ENCODE measurements around the gene GADD45B.
"Not testable (repeated sequence)": the region's sequence is repeated elsewhere in the genome, so short reads cannot be mapped to it uniquely, and the experiment has no call there.

Gene GADD45B

GRCh38 chr19:2469915-2470200 is 6.1 kb upstream of the GADD45B start:
- DNase-seq, result not testable (repeated sequence)

DNA sequence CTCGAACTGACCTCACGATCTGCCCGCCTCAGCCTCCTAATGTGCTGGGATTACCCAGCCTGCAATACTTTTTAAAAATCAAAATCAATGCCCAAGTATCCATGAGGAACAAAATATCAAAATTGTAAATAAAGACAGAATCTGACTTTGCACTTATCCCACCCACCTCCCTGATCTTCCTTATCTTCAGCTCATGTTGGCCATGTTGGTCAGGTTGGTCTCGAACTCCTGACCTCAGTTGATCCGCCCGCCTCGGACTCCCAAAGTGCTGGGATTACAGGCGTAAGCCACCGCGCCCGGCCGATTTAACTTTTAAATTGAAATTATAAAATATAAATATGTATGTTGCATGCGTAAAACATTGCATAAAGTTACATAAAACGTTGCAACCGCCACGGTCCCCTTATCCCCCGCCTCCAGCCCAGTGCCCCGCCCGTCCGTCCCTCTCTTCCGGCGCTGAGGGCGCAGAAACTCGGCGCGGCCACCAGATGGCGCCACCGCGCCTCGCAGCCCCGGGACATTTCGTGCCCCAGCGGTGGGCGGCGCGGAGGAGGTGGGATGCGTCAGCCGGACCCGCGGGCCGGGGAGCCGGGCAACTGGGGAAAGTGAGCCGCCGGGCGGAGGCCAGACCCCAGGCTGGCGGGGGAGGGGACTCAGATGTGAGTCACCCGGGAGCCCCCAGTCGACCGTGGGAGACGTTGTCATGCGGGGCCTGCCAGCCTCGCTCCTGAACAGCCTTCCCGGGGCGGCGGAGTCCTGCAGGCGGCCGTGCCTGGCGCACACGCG is 1.5 kb upstream of the GADD45B start:
- peak; percentile 74 to 84 for DNase-seq

DNA sequence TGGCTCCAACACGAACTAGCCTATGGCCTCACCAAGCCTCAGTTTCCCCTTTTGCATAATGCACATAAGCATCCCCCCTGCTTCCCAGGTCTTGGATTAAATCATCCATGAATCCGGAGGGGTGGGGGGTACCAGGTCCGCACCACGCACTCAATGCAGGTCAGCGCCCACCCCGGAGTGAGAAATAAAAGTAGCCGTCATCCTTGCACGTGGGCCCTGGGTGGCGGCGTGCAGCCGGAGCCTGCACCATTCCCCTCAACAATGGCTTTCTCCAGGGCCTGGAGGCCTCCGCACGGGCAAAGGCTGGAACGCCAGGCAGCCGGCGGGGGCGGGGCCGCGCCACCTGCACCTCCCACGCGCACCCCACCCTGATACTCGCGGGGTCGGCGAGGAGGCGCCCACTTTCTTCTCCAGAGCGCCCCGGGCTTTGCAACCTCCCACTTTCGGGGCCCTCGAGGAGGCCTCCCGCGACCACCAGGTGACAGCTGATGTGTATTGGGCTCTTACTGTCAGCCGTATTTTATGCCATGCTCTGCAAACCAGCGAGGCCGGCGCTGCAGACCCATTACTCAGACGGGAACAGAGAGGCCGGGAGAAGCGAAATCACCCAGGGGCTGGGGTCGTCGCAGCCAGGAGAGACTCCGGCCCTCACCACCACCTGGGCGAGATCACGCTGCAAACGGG is 767 bp upstream of the GADD45B start:
- DNase-seq, result peak in 1 of 2 donors; percentile 74

- peak; percentile 51 to 89 for DNase-seq
Observed at GRCh38 chr19:2476451-2477140, 669 bp downstream of the GADD45B start.

DNA sequence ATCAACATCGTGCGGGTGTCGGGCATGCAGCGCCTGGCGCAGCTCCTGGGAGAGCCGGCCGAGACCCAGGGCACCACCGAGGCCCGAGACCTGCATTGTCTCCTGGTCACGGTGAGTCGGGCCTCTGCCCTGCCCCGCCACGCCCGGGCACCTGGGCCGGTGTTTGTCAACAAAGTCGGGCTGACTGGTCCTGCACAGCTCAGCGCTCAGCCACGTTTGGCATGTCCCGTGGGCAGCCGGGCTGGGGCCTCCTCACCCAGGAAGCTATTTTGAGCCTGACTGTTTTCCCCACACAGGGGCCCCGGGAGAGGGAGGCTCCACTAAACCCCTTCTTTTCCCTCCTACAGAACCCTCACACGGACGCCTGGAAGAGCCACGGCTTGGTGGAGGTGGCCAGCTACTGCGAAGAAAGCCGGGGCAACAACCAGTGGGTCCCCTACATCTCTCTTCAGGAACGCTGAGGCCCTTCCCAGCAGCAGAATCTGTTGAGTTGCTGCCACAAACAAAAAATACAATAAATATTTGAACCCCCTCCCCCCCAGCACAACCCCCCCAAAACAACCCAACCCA is 1.3 kb downstream of the GADD45B start:
- DNase-seq, result peak in 1 of 2 donors; percentile 53

- DNase-seq, result no peak
Observed at GRCh38 chr19:2477732-2478191, 1.8 kb downstream of the GADD45B start.

- DNase-seq, result peak; percentile 63 to 65
Observed at GRCh38 chr19:2478278-2478755, 2.4 kb downstream of the GADD45B start.

DNA sequence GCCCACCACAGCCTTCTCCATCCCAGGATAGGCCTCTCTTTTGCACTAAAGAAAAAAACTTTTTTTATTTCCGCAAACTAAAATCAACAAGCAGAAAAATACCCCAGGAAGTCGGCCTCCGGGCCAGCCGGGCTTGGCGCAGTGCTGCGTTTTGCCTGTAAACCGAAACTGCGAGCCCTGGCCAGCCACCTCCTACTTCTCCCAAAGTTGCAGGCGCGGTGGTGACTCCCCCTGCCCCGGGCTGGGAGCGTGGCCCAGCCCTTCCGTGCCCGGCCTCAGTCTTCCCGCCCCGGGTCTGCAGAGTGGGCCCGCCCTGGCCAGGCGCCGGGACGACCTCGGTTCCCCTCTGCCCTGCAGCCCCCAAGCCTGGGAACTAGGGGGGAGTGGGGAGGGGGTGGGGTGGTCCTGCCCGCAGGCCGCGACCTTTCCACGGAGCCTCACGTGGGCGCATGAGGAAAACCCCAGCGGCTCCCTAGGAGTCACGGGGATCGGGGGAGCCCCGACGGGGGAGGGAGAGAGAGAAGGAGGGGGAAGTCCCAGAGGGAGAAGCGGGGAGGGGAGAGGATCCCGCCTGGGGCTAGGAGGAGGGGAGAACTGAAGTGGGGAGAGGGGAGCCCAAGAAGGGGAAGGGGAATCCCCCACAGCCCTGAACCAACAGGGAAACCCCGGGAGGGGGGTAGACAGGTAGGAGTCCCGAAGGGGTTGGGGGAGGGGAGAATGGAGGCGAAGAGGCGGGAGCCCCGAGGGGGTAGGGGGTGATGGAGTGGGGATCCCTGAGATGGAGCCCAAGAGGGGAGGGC is 3.0 kb downstream of the GADD45B start:
- peak; percentile 55 to 65 for DNase-seq

DNA sequence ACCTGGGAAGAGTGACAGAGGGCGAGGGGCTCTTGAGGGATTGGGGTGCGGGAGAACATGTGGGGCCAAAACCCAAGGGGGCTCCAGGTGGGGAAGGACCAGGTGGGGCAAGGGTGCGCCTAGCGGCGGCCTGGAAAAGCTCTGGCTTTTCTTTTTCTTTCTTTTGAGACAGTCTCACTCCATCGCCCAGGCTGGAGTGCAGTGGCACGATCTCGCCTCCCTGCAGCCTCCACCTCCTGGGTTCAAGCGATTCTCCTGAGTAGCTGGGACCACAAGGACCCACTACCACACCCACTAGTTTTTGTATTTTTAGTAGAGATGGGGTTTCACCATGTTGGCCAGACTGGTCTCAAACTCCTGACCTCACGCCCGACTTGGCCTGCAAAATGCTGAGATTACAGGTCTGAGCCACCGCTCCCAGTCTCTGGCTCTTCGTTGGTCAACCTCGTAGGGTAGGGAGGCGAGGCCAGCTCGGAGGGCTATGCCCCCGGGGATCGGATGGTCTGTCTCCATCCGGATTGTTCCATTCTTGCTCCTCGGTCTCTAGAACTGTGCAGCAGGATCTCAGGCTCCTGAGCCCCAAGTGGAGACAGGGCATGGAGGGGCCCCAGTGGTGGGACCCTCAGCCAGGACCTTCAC is 3.7 kb downstream of the GADD45B start:
- DNase-seq, result no peak

- no peak for DNase-seq
Observed at GRCh38 chr19:2481466-2481865, 5.5 kb downstream of the GADD45B start.

GRCh38 chr19:2482354-2483038 is 6.6 kb downstream of the GADD45B start:
- DNase-seq, result no peak

GRCh38 chr19:2483084-2483483 is 7.2 kb downstream of the GADD45B start:
- no peak for DNase-seq

- no peak for DNase-seq
Observed at GRCh38 chr19:2483484-2484151, 7.7 kb downstream of the GADD45B start.

DNA sequence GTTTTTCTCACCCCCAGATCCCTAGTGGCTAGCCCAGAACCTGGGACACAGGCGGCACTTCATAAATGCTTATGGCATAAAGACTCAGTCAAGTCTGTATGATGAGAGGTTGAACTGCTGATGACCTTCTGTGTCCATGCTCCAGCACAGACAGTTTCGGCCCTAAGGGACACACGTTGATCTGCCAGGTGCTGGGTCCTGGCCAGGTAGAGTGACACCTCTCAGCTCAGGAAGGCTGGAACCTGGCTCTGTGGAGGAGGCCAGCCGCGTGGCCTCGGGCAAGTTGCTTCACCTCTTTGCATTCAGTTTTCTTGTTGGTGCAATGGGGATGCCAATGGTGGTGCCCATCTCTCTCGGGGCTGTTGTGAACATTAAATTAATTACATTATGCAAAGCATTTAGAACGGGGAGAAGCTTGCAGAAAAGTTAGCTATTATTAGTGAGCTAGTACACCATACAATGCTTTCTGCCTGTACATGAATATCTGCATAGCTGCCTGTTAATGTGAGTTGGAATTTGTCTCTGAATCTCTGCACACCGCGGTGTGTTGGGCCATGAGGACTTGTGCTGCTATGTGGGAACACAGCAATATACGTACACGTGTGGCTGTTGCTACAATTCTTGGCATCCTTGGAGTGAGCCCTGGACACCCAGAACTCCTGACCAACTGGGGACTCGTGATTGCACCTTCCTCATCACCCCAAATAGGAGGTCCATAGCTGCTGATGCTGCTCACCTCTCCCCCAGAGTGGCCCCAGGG is 8.4 kb downstream of the GADD45B start:
- no peak for DNase-seq

- DNase-seq, result no peak
Observed at GRCh38 chr19:2485428-2485827, 9.5 kb downstream of the GADD45B start.

GRCh38 chr19:2487090-2487489 is 11.2 kb downstream of the GADD45B start:
- no peak for DNase-seq

DNA sequence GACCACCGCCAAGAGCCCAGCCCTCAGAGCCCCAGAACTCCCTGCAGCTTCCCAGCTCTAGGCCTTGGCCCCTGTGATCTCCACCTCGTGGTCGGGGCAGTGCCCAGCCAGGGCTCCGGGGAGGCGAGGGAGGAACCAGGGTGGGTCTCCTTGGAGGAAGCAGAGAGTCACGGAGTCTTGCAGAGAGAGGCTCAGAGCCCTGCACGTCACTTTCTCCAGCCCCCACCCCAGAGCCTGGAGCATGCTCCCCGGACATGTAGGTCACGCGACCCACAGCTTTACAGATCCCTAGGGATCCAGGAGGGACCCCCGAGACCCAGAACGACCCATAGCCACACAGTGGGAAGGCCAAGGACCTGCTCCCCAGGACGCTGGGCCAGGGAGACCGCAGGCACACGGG is 11.9 kb downstream of the GADD45B start:
- no peak for DNase-seq

- no peak for DNase-seq
Observed at GRCh38 chr19:2488405-2488941, 12.5 kb downstream of the GADD45B start.

DNA sequence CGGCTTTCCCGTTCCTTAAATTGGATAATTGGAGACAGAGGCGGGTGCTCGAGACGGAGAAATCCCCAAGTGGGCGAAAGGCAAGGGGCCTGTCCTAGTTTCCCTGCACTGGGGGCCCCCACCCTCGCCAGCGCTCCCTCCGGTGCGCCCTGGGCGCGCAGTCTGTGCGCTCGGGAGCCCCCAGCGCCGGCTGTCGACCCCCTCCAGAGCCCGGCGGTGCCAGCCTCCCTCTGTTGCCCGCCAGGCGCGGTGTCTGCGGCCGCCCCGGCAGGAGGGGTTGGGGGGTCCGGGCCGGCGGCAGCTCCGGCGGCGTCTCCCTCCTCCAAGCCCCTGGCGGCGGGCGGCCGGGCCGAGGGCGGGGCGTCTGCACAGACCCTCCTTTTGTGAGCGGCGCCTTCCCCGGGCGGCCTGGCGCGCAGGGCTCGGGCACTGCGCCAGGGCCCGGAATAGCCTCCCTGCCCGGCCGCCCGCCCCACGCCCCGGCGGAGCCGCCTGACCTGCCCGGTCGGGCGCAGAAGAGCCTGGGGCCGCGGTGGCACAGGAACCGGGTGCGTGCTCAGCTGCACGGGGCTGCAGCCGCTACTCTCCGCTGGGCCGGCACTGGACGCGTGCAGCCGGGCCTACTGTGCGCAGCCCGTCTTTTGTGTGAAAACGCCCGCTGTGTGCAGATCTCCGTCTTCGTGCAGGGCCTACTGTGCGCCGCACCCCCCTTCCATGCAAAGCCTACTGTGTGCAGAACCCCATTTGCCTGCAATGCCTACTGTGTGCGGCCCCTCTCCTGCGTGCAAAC is 13.2 kb downstream of the GADD45B start:
- DNase-seq, result no peak

Measured in bone marrow (tissue), 2 donors.